Prostate gland (tissue), 2 donors: ENCODE data around the gene TCERG1L. TPM values are rescaled to one million over a fixed set of nuclear protein-coding genes. Genes with fewer than 3 reads are reported as not detected.

Experiments used
- DNase-seq: peaks from one replicate; pipeline ENCODE4 v3.0.0-alpha.2; 2019; ENCODE audit warnings: low spot score
- H3K27ac ChIP-seq, 2 donors: fragments of 200-600 bp; sonication (generic); 2 replicates each; pipeline ENCODE4 v1.5.1; 2017 to 2019
- H3K27me3 ChIP-seq: fragments of 200-600 bp; sonication (generic); replicated peaks from 2 replicates; pipeline ENCODE4 v1.5.1; 2019; ENCODE audit not compliant: insufficient read depth
- H3K36me3 ChIP-seq, 2 donors: fragments of 200-600 bp; sonication (generic); 1 replicate in 1 of 2; 2 replicates in 1 of 2; pipeline versions ENCODE4 v1.5.1 to v1.8.1; 2017 to 2019
- H3K4me1 ChIP-seq: fragments of 200-600 bp; sonication (generic); replicated peaks from 2 replicates; pipeline ENCODE4 v1.5.1; 2019
- H3K4me3 ChIP-seq, 2 donors: fragments of 200-600 bp; sonication (generic); 2 replicates each; pipeline ENCODE4 v1.5.1; 2017 to 2019
- H3K9me3 ChIP-seq: fragments of 200-600 bp; sonication (generic); 2 replicates; pipeline ENCODE4 v1.5.1; 2017
- CTCF ChIP-seq, 4 experiments: fragments of 200-600 bp in 2 of 4; fragments of 450-650 bp in 2 of 4; sonication (generic) in 2 of 4; IDR thresholded peaks; 1 replicate in 3 of 4; 2 replicates in 1 of 4; pipeline ENCODE4 v1.5.1; 2016 to 2019; ENCODE audit warnings: antibody characterized with exemption in 4 of 4, mild to moderate bottlenecking in 2 of 4, moderate library complexity in 2 of 4
- POLR2A ChIP-seq: fragments of 450-650 bp; IDR thresholded peaks from one replicate; pipeline ENCODE4 v1.6.1; 2016; ENCODE audit warnings: antibody characterized with exemption, mild to moderate bottlenecking
- POLR2AphosphoS5 ChIP-seq: sonication (generic); formaldehyde crosslinking; IDR thresholded peaks from one replicate; pipeline ENCODE4 v1.6.1; 2017; ENCODE audit warnings: antibody characterized with exemption
- WGBS: methylation state at CpG from one replicate; pipeline ENCODE4 v1.1.5; 2018; 5-methylcytosine and 5-hydroxymethylcytosine counted together
- intact Hi-C: fragments of 100-400 bp; cut with DNase I; formaldehyde crosslinking; loops from one replicate; pipeline ENCODE4 v1.14.2; 2022
- total RNA-seq, 2 donors: library from RNA; depleted of rRNA; stranded (reverse); fragments of >200 nt; gene quantifications; one replicate each; pipeline ENCODE4 v1.1.0, GENCODE V29; 2016

The TCERG1L gene
- total RNA-seq, 2 donors from 2014 or later, result 0.23 to 4.0 TPM

GRCh38 chr10:131062621-131063260, 248.8 kb downstream of the TCERG1L start:
- no peak overlapping the region for H3K4me3 ChIP-seq
- TF ChIP-seq POLR2AphosphoS5 (no peak), CTCF (IDR thresholded peaks at IDR 0.05) (no peak), POLR2A (no peak)
- H3K36me3 ChIP-seq, result no peaks in the 10 kb centered on the region
- DNase-seq, result no peak
- H3K27me3 ChIP-seq, result no peaks in the 10 kb centered on the region
- intact Hi-C loops, result no loop called here
- 94% methylated on average over 10 of the region's 10 CpGs for WGBS
- no peaks in the 10 kb centered on the region for H3K9me3 ChIP-seq
- no peak overlapping the region for H3K27ac ChIP-seq
- no peaks in the 10 kb centered on the region for H3K4me1 ChIP-seq

GRCh38 chr10:131061216-131061615, 250.3 kb downstream of the TCERG1L start:
- TF ChIP-seq POLR2AphosphoS5 (no peak), CTCF (IDR thresholded peaks at IDR 0.05) (no peak), POLR2A (no peak)
- no peak for DNase-seq
- H3K27ac ChIP-seq, result no peak overlapping the region
- H3K4me3 ChIP-seq, result no peak overlapping the region
- no peaks in the 10 kb centered on the region for H3K9me3 ChIP-seq
- WGBS, result 78% methylated on average over 11 of the region's 11 CpGs
- H3K27me3 ChIP-seq, result no peaks in the 10 kb centered on the region
- H3K4me1 ChIP-seq, result no peaks in the 10 kb centered on the region
- H3K36me3 ChIP-seq, result no peaks in the 10 kb centered on the region
- intact Hi-C loops, result no loop called here

GRCh38 chr10:131059881-131060280, 251.6 kb downstream of the TCERG1L start:
- Histone ChIP-seq H3K36me3 (no peaks in the 10 kb centered on the region), H3K9me3 (no peaks in the 10 kb centered on the region), H3K27me3 (no peaks in the 10 kb centered on the region), H3K27ac (no peak overlapping the region), H3K4me3 (no peak overlapping the region), H3K4me1 (no peaks in the 10 kb centered on the region)
- intact Hi-C loops, result no loop called here
- TF ChIP-seq POLR2AphosphoS5 (no peak), CTCF (IDR thresholded peaks at IDR 0.05) (no peak), POLR2A (no peak)
- 75% methylated on average over 6 of the region's 6 CpGs for WGBS
- no peak for DNase-seq

- no peak for DNase-seq
- Histone ChIP-seq H3K36me3 (no peaks in the 10 kb centered on the region), H3K27ac (no peak overlapping the region), H3K27me3 (no peaks in the 10 kb centered on the region), H3K9me3 (no peaks in the 10 kb centered on the region), H3K4me3 (no peak overlapping the region), H3K4me1 (no peaks in the 10 kb centered on the region)
- TF ChIP-seq POLR2A (no peak), CTCF (IDR thresholded peaks at IDR 0.05) (no peak), POLR2AphosphoS5 (no peak)
- WGBS, result 96% methylated on average over 3 of the region's 3 CpGs
- intact Hi-C loops, result no loop called here
Observed at GRCh38 chr10:131058799-131059198, 252.7 kb downstream of the TCERG1L start.

GRCh38 chr10:131056781-131057180, 254.7 kb downstream of the TCERG1L start:
- intact Hi-C loops, result no loop called here

More at GRCh38 chr10:131056781-131057180, 254.7 kb downstream of the TCERG1L start:
- no peaks in the 10 kb centered on the region for H3K9me3 ChIP-seq
- 85% methylated on average over 8 of the region's 8 CpGs for WGBS
- H3K27ac ChIP-seq, result no peak overlapping the region
- no peaks in the 10 kb centered on the region for H3K36me3 ChIP-seq
- H3K4me1 ChIP-seq, result no peaks in the 10 kb centered on the region
- no peak overlapping the region for H3K4me3 ChIP-seq
- TF ChIP-seq CTCF (IDR thresholded peaks at IDR 0.05) (no peak), POLR2A (no peak), POLR2AphosphoS5 (no peak)
- peaks cover under 1% of the 10 kb centered on the region for H3K27me3 ChIP-seq
- no peak for DNase-seq
